HG02885 (cell line): ENCODE results near the gene FOXK2.

ENCODE experiments used
- ATAC-seq: cut with Tn5 transposase; IDR thresholded peaks from one replicate; pipeline ENCODE4 v1.9.1; 2021; ENCODE audit warnings: mild to moderate bottlenecking; ENCODE audit not compliant: unreplicated experiment, poor library complexity

FOXK2 gene

DNA sequence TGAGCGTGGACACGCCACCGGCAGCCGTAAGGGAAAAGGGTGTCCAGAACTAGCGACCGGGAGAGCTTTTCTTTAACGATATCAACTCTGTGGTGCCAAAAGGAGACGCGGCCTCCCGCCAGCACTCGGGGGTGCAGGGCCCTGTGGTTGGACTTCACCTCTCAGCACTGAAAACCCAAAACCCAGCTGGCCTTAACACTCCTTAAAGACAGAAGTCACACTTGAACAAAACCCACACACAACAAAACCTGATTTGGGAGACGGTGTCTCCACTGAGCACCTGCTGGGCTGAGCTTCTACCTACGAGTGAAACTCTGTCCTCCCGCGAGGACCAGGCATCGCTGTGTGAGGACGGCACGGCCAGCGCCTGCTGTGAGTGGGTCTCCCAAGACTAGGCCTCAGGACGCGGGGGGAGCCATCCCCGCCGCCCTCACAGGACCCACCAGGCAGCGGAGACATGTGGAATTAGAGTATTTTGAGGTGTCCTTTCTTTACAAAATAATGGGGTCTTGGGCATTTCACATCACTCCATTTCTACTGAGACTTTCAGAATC, 82.0 kb downstream of the FOXK2 start:
- no peak for ATAC-seq

DNA sequence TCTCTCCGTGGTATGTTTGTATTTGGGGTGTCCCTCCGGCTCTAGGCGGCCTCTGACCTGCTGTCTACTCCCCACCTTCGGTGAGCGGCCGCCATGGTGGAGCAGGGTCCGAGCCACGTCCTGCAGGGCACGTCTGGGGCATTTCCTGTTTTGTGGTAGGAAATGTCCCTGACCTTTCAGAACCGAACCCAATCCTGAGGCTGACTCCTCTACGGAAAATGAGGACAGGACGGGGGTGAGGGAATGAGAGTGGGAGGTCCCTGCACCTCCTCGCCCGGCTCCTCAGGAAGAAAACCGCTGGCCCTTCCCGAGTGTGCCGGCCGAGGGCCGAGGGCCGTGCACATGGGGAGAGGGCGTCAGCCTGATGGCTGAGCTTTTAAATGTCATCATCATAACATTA, 83.0 kb downstream of the FOXK2 start:
- no peak for ATAC-seq

DNA sequence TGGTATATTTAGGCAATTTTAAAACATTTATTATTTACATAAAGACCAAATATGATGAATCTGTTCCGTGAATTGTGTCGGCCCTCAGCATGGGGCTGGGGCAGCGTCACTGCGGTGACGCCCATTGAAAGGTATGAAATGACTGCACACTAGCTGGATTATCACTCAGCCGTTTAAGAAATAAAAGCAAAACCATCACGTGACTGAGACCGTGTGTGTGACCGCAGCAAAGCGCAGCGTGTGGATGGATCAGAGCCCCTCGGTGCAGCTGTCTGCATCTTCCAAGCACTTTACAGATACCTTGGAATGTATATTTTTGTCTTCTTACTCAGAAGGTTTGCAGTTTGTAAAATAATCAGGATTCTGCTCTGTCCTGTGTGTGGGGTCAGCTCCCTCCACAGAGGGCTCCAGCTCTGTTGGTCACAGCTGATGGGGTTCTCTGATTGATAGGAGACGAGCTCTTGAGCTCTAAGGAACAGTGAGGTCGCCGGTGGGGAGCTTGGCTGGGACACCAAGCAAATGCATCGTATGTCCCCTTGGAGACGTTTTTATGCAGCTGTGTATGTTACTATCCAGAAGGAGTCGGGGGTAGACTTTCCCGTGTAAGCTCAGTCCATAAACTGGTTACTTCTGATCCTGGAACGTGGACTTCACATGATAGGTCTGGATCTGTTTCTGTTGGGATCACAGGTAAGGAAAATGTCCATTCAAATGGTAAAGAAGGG, 83.6 kb downstream of the FOXK2 start:
- no peak for ATAC-seq

DNA sequence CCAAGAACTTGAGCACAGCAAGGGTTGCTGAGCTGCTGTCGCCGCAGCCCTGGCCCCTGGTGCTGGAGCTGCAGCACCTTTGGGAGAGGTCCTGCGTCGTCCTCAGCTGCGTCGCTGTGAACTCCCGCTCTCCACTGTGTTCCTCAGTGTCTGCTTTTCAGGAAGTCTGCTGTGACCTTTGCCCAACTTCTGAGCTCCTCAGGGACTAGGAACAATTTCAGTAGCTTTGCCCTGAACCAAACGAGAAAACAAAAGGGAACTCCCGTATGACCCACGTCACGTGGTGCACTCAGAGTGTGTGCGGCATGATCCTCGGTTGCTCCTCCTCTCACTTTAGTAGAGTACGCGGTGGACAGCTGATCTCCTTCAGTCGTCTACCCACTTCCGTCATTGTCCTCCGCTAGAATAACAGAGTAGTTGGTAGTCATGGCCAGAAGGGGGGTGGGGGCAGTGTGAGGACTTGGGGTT, 84.5 kb downstream of the FOXK2 start:
- no peak for ATAC-seq

DNA sequence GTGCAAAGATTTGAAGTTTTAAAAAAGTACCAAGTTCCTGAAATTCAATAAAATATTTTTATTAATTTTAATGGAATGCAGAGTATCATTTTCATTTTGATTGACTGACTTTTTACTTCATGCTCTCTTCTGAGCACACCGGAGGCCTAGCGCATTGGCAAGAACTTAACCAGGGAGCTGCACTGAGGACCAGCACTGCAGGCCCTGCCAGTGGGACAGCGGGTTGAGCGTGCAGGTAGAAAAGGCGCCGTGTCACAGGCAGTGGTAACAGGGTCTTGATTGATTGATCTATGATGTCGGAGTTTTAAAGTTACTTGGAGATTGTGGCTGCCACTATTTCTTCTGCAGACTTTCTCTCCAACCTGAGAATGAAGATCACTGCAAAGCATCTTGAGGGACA, 85.0 kb downstream of the FOXK2 start:
- no peak for ATAC-seq

DNA sequence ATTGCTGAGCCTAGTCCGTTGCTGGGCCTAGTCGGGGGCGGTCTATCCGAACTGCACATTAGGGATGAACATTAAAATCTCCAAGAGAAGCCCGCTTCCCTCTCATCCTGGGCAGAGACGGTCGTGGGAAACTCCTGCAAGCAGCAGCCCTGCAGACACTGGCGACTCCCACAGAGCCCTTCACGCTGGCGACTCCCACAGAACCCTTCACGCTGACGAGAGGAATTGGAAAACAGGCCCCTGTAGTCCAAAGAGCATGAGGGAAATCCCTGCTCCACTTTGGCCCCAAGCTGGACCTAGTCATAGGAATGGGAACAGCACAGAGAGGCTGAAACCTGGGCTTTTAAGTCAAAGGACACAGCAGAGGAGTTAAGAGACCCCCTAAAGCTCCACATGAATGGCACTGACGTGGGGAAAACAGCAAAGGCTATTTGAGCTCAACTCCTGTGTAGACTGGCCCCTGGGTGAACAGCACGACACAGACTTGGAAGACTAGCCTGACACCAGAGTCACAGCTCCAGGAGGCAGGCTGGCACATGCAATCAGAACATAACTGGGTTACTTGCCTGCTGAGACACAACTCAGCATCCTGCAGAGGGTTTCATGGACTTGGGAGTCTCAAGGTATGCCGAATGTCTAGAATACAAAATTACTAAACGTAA, 86.5 kb downstream of the FOXK2 start:
- ATAC-seq, result no peak

DNA sequence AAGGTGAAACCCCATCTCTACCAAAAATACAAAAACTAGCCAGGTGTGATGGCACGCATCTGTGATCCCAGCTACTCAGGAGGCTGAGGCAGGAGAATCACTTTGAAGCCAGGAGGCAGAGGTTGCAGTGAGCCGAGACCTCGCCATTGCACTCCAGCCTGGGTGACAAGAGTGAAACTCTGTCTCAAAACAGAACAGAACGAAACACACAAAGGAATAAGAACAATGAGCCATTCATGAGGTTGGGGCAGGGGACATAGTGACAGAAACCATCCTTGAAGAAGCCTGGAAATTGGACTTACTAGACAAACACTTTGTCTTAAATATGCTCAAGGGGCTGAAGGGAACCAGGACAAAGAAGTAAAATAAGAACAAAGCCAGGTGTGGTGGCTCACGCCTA, 89.3 kb downstream of the FOXK2 start:
- no peak for ATAC-seq

DNA sequence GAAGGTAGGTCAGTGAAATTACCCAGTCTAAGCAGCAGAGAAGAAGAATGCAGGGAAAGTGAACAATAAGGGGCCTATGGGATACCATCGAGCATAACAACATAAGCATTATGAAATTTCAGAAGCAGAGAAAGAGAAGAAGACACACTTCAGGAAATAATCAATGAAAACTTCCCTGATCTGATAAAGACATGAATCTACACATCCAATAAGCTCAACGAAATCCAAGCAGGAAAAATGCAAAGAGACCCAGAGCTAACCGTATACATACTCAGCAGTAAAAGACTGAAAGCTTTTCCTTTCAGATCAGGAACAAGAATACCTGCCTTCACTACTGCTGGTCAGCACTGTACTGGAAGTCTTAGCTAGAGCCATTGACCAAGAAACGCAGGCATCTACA, 90.1 kb downstream of the FOXK2 start:
- ATAC-seq, result no peak

DNA sequence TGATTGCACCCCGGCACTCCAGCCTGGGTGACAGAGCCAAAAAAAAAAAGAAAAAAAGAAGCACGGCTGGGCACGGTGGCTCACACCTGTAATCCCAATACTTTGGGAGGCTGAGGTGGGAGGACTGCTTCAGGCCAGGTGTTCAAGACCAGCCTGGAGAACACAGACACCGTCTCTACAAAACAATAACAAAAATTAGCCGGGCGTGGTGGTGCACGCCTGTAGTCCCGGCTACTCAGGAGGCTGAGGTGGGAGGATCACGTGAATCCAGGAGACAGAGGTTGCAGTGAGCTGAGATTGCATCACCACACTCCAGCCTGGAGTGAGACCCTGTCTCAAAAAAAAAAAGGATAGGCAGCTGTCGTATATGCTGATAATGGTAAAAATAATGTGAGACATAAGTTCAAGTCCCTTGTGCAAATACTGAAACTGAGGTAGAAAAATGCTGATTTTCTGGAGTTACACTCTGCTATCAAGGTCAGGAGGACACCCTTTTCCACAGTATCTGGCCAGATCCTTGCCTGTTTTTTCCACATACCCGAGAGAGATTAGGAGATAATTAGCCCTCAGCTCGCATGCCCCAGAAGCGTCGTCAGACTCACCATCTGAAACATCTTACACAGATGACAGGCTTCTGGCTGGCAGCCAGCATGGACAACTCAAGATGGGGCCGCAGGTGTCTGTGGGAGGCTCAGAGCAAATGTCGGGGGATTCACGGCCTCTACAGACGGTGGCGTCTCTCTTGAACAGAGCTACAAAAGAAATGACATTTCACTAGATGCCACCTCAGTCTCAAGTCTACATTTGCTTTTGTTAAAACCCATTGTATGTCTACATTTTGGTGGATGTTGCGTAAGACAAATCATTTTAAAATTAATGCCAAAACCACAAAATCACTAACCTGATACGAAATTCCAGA, 91.9 kb downstream of the FOXK2 start:
- ATAC-seq, result no peak

DNA sequence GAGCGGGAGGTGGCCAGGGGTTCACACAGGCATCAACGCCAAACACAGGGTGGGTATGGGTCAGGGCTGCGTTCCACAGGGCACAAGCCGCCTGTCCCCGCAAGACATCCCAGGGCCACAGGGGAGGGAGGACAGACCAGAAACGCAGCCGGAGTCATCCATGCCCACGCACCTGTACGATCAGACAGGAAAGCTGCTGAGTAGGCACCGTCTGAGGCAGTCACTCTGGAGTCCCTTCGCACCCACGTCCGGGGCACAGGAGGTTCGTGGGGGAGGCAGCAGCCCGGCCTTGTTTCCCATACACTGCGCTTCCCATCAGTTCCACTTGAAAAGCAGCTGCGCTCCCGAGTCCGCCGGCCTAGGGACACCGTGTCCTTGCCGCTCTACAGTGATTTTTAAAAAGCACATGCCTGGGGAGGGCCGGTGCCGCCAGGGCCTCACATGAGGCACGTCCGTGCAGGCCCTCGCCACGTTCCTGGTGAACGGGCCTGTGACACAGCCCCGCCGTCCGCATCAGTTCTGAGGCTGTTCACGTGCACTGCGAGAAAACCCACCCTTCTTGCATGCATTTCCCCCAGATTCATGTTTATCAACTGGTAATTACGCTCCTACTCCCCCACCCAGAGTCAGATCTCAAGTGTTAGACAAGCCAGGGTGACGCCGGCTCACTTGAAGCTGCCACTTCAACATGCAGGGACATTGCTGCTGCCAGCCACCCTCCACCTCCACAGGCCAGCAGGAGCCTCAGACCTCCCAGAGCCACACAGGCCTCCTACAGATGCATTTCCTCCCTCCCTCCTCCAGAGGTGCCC, 94.0 kb downstream of the FOXK2 start:
- ATAC-seq, result no peak

DNA sequence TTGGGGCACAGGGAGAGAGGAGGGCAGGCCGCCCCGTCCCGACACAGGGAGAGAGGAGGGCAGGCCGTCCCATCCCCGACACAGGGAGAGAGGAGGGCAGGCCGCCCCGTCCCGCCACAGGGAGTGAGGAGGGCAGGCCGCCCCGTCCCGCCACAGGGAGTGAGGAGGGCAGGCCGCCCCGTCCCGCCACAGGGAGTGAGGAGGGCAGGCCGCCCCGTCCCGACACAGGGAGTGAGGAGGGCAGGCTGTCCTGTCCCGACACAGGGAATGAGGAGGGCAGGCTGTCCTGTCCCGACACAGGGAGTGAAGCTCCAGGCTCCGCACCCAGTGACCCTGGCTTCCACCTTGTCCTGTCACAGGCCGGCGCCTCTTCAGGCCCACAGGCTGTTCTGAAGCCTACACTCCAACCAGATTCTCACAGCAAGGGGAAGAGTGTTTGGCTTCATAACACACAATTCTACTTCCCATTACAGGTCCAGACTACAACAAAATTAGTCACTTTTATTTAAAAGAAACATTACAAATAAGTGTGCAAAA, 94.6 kb downstream of the FOXK2 start:
- no peak for ATAC-seq

DNA sequence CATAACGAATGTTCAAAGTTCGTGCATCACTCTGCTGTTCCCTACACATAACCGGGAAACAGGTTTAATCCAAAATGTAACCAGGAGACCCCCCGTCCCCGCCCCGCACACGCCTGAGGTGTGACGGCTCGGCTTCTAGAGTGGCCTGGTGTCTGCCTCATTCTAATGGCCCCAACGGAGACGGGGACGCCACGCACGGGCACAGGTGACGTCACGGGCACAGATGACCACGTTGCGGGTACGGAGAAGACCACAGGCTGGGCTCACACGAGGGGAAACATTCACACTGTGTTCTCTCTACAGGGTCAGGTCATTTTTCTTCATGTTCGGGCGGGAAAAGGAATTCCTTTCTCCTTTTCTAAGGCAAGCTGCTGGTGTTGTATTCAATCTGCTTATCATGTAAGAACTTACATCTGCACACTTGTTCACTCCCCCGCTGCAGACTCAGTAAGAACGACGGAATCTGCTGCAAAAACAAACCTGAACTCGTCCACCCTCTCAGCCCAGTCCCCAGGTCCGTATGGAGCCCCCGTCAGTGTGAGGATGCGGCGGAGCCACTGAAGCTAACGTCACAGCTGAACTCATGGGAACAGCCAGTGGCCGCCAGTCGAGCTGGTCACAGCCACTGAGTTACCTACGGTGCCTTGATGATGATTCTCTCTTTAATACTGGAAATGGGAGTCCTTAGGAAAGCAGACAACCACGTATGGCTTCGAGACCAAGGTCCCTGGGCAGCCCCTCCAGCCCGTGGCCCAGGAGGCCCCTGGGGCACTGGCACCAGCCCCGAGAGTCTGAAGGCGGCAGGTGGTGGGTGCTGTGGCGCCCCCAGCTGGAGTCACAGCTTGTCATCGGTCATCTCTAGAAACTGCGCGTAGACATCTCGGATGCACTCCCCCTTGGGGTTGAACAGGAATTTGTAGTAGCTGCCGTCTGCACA, 95.8 kb downstream of the FOXK2 start:
- no peak for ATAC-seq

DNA sequence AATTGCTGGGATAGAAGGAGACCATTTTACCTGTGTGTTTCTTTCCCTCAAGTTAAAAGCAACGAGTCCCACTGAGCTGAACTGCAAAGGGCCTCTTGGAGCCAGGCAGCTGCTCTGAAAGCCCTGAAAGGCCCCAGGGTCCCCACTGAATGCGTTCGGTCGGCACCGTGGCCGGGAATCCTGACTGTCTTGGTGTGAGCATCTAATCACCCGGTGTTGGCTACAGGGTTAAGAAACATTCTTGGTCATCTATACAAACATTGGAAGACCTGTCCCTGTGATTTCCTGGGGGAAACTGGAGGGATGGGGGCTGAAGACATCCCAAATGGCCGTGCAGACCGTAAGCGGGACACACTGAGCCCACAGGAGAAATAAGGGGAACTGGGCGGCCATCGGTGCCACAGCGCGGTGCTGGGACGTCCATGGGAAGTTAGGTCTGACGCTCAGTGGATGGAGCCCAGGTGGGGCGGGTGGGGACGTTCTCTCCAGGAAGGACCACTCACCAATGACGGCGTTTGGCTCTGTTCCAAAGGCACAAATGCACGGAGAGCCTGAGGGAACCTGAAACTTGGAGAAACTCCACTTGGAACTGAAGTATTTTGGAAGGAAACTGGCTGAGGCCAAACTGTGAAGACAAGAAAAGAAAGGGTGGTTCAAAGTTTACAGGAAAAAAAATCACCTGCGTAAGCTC, 96.6 kb downstream of the FOXK2 start:
- ATAC-seq, result no peak

DNA sequence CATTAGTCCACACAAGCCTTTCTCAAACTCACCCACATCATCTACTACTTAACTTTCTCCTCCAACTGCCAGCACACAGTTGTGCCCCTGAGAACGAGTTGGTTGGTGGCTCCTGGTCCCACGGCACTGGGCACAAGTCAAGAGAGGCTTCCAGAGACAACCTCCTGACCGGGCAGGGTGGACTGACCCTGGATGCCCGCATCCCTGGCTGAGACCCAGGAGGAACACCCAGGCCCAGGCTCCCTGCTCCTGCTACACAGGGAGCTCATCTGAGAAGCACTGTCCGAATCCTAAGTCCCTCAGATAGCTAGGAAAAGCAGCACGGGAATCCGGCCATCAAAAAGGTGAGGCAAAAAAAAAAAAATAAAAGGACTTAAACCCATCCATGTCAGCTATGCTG, 99.7 kb downstream of the FOXK2 start:
- ATAC-seq, result no peak

DNA sequence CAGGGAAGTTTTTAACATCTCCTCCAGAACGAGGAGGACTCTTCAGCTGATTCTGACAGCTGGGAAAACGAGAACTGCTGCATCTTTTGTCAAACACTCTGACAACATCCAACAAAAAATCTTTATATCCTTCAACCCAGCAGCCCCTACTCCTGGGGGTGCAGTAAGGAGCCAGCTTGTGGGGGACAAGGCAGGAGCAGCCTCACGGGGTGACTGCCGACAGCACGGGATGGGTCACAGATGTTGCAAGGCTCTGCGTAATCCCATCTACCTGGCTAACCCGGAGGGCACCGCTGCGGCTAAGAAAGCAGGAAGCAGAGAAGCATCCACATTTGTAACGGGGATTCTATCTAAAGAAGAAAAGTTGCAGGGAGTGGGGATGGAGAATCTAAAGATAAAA, 100.1 kb downstream of the FOXK2 start:
- ATAC-seq, result no peak

DNA sequence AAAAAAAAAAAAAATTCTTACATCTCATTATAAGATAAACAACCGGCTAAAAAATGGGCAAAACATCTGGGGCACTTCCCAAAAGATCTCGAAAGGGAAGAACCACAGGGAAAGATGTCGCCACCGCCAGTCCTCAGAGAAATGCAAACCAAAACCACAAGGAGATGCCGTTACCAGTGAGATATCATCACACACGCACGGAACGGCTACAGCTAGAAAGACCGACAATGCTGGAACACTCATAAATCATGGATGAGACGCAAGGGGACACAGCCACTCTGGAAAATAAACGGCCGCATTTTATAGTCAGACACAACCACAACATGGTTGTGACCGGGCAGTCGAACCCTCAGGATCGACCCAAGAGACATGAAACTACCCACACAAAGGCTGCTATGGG, 104.2 kb downstream of the FOXK2 start:
- ATAC-seq, result no peak

DNA sequence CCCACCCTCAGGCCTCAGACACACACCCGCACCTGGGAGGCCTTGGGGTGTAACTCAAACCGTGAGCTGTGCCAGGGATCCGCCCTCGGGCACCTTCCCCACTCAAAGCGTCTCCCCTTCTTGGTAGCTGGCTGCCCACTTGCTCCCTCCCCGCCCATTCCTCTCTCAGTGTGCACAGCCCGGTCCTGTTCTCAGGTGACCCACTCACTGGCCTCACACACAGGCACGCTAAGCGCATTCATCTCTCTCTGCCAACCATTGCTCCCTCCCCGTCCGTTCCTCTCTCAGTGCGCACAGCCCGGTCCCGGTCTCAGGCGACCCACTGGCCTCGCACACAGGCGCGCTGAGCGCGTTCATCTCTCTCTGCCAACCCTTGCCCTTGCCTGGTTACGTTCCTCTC, 107.9 kb downstream of the FOXK2 start:
- ATAC-seq, result no peak

DNA sequence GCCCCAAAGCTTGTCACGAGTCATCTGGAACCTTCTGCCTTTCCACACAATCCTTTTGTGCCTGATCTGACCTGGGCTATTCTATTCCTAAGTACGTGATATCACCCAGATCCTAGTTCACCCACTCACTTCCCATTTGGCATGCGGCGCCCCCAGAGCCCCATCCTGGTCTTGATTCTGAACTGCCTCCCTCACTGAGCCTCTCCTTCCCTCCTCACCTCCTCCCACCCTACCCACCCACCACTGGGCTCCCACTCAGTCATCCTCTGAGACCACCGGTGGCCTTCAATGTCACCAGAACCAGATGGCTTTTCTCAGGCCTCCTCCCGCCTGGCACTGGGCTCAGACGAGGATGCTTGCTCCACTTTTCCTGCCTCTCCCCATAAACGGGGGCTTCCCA, 110.2 kb downstream of the FOXK2 start:
- ATAC-seq, result no peak
